H1 (cell line): ENCODE results near the gene OAS3. TPM values are rescaled to one million over a fixed set of nuclear protein-coding genes. Genes with fewer than 3 reads are reported as not detected.

Experiments
- CBX8 ChIP-seq: fragments of 300-800, 300-1000 bp; sonication (generic); IDR thresholded peaks from 2 replicates; pipeline ENCODE4 v1.7.1; 2016; ENCODE audit warnings: low read depth, low read length, borderline replicate concordance
- EP300 ChIP-seq, 2 experiments: IDR thresholded peaks; 1 replicate in 1 of 2; 2 replicates in 1 of 2; pipeline ENCODE4 v1.6.1; 2011 to 2012; ENCODE audit warnings: low read depth in 2 of 2, low read length in 2 of 2, mild to moderate bottlenecking in 2 of 2, borderline replicate concordance in 1 of 2, inconsistent platforms in 1 of 2, moderate library complexity in 1 of 2
- RBBP5 ChIP-seq: IDR thresholded peaks from 2 replicates; pipeline ENCODE4 v1.7.1; 2012; ENCODE audit warnings: low read depth, mild to moderate bottlenecking, inconsistent platforms, low read length, moderate library complexity, borderline replicate concordance
- SIN3A ChIP-seq, 2 experiments: IDR thresholded peaks in 1 of 2; conservative IDR thresholded peaks in 1 of 2; 2 replicates each; pipeline ENCODE4 v1.6.1; 2011 to 2012; ENCODE audit warnings: low read length in 2 of 2, improper control_type of control experiment in 1 of 2, low read depth in 1 of 2, mild to moderate bottlenecking in 1 of 2
- polyA plus RNA-seq, 7 experiments: library from polyadenylated mRNA; depleted of rRNA in 3 of 7; stranded (reverse) in 5 of 7; unstranded in 2 of 7; fragments of >200 nt in 5 of 7; fragments of 200-250 nt in 2 of 7; gene quantifications; 1 replicate in 5 of 7; 2 replicates in 1 of 7; 4 replicates in 1 of 7; pipeline versions ENCODE4 v1.2.1 to v1.2.3, GENCODE V29; 2011 to 2013; ENCODE audit warnings: missing spikeins in 2 of 7, mixed read lengths in 2 of 7
- total RNA-seq: library from RNA; stranded (reverse); fragmentation: NEBNext Ultra II Directional; extraction: Animal tissue kit (Norgen Biotek cat#: 25700); gene quantifications from 2 replicates; pipeline ENCODE4 v1.2.1, GENCODE V29; 2021
- TF ChIP-seq, protein P1 (sequence below): fragments of 300-600 bp; sonication (generic); IDR thresholded peaks from 2 replicates; pipeline ENCODE4 v1.7.1; 2012; ENCODE audit warnings: low read length, moderate library complexity, mild to moderate bottlenecking, inconsistent platforms; ENCODE audit not compliant: insufficient replicate concordance
- TF ChIP-seq, protein P2 (sequence below): IDR thresholded peaks from 2 replicates; pipeline ENCODE4 v1.6.1; 2012; ENCODE audit warnings: inconsistent platforms
- TF ChIP-seq, protein P3 (sequence below), 3 experiments: IDR thresholded peaks; 1 replicate in 2 of 3; 2 replicates in 1 of 3; pipeline versions ENCODE4 v1.5.1 to v1.6.1; 2011; ENCODE audit warnings: low read length in 3 of 3, mild to moderate bottlenecking in 3 of 3, inconsistent platforms in 2 of 3, low read depth in 1 of 3, moderate library complexity in 1 of 3; ENCODE audit not compliant: insufficient read depth in 1 of 3; ENCODE audit errors: control extremely low read depth in 1 of 3

Gene OAS3
- total and polyA plus RNA-seq, 2 of the 8 experiments (the other 6 are each of a cell fraction or from before 2014, with no cell fraction given), result 0.73 to 3.7 TPM

DNA sequence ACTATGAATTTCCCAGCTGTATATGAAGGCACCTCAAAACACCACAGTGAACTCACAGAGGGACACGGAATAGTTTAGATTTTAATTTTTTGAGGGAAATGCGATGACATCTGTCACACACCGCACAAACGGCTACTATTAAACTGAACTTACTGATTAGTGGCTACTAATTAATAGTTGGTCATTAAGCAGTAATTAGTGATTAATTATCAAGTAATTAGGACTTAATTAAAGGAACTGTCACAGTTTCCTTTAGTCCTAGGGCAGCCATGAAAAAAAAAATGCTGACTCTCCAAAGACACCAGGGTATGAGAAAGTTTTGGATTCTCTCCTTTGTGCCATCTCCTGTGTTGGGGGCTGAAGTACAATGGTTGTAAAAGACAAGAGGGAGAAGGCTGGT, 28.6 kb upstream of the OAS3 start (continued):
- TF ChIP-seq, protein P1, sequence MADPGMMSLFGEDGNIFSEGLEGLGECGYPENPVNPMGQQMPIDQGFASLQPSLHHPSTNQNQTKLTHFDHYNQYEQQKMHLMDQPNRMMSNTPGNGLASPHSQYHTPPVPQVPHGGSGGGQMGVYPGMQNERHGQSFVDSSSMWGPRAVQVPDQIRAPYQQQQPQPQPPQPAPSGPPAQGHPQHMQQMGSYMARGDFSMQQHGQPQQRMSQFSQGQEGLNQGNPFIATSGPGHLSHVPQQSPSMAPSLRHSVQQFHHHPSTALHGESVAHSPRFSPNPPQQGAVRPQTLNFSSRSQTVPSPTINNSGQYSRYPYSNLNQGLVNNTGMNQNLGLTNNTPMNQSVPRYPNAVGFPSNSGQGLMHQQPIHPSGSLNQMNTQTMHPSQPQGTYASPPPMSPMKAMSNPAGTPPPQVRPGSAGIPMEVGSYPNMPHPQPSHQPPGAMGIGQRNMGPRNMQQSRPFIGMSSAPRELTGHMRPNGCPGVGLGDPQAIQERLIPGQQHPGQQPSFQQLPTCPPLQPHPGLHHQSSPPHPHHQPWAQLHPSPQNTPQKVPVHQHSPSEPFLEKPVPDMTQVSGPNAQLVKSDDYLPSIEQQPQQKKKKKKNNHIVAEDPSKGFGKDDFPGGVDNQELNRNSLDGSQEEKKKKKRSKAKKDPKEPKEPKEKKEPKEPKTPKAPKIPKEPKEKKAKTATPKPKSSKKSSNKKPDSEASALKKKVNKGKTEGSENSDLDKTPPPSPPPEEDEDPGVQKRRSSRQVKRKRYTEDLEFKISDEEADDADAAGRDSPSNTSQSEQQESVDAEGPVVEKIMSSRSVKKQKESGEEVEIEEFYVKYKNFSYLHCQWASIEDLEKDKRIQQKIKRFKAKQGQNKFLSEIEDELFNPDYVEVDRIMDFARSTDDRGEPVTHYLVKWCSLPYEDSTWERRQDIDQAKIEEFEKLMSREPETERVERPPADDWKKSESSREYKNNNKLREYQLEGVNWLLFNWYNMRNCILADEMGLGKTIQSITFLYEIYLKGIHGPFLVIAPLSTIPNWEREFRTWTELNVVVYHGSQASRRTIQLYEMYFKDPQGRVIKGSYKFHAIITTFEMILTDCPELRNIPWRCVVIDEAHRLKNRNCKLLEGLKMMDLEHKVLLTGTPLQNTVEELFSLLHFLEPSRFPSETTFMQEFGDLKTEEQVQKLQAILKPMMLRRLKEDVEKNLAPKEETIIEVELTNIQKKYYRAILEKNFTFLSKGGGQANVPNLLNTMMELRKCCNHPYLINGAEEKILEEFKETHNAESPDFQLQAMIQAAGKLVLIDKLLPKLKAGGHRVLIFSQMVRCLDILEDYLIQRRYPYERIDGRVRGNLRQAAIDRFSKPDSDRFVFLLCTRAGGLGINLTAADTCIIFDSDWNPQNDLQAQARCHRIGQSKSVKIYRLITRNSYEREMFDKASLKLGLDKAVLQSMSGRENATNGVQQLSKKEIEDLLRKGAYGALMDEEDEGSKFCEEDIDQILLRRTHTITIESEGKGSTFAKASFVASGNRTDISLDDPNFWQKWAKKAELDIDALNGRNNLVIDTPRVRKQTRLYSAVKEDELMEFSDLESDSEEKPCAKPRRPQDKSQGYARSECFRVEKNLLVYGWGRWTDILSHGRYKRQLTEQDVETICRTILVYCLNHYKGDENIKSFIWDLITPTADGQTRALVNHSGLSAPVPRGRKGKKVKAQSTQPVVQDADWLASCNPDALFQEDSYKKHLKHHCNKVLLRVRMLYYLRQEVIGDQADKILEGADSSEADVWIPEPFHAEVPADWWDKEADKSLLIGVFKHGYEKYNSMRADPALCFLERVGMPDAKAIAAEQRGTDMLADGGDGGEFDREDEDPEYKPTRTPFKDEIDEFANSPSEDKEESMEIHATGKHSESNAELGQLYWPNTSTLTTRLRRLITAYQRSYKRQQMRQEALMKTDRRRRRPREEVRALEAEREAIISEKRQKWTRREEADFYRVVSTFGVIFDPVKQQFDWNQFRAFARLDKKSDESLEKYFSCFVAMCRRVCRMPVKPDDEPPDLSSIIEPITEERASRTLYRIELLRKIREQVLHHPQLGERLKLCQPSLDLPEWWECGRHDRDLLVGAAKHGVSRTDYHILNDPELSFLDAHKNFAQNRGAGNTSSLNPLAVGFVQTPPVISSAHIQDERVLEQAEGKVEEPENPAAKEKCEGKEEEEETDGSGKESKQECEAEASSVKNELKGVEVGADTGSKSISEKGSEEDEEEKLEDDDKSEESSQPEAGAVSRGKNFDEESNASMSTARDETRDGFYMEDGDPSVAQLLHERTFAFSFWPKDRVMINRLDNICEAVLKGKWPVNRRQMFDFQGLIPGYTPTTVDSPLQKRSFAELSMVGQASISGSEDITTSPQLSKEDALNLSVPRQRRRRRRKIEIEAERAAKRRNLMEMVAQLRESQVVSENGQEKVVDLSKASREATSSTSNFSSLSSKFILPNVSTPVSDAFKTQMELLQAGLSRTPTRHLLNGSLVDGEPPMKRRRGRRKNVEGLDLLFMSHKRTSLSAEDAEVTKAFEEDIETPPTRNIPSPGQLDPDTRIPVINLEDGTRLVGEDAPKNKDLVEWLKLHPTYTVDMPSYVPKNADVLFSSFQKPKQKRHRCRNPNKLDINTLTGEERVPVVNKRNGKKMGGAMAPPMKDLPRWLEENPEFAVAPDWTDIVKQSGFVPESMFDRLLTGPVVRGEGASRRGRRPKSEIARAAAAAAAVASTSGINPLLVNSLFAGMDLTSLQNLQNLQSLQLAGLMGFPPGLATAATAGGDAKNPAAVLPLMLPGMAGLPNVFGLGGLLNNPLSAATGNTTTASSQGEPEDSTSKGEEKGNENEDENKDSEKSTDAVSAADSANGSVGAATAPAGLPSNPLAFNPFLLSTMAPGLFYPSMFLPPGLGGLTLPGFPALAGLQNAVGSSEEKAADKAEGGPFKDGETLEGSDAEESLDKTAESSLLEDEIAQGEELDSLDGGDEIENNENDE, result no peak
- TF ChIP-seq, protein P2, sequence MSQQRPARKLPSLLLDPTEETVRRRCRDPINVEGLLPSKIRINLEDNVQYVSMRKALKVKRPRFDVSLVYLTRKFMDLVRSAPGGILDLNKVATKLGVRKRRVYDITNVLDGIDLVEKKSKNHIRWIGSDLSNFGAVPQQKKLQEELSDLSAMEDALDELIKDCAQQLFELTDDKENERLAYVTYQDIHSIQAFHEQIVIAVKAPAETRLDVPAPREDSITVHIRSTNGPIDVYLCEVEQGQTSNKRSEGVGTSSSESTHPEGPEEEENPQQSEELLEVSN, result no peak
- TF ChIP-seq SIN3A (conservative IDR thresholded peaks at IDR 0.05 in 1 of 2, IDR thresholded peaks at IDR 0.05 in 1 of 2; ENCODE audit: low read depth in 1 of 2, low read length in 2 of 2) (no peak), RBBP5 (no peak), CBX8 (no peak), EP300 (IDR thresholded peaks at IDR 0.05; ENCODE audit: borderline replicate concordance in 1 of 2, low read depth in 2 of 2, low read length in 2 of 2) (no peak)
- TF ChIP-seq, protein P3, sequence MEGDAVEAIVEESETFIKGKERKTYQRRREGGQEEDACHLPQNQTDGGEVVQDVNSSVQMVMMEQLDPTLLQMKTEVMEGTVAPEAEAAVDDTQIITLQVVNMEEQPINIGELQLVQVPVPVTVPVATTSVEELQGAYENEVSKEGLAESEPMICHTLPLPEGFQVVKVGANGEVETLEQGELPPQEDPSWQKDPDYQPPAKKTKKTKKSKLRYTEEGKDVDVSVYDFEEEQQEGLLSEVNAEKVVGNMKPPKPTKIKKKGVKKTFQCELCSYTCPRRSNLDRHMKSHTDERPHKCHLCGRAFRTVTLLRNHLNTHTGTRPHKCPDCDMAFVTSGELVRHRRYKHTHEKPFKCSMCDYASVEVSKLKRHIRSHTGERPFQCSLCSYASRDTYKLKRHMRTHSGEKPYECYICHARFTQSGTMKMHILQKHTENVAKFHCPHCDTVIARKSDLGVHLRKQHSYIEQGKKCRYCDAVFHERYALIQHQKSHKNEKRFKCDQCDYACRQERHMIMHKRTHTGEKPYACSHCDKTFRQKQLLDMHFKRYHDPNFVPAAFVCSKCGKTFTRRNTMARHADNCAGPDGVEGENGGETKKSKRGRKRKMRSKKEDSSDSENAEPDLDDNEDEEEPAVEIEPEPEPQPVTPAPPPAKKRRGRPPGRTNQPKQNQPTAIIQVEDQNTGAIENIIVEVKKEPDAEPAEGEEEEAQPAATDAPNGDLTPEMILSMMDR (IDR thresholded peaks at IDR 0.05; ENCODE audit: control extremely low read depth in 1 of 3, insufficient read depth in 1 of 3, low read depth in 1 of 3, low read length in 3 of 3), result no peak
